Measurements from ENCODE around the gene KIF27. TPM values are rescaled to one million over a fixed set of nuclear protein-coding genes. Genes with fewer than 3 reads are reported as not detected.
"Not testable (repeated sequence)": the region's sequence is repeated elsewhere in the genome, so short reads cannot be mapped to it uniquely, and the experiment has no call there.

KIF27 gene
- total RNA-seq, 1 donor from 2014 or later = 2.2 TPM

GRCh38 chr9:83932851-83933250 is 11.6 kb upstream of the KIF27 start:
- DNase-seq (ENCODE audit: low spot score) (no peak), ATAC-seq (no peak)

- ATAC-seq = no peak
- DNase-seq (ENCODE audit: low spot score) = no peak
Observed at GRCh38 chr9:83932011-83932410, 10.8 kb upstream of the KIF27 start.

GRCh38 chr9:83930881-83931280 is 9.6 kb upstream of the KIF27 start:
- ATAC-seq (no peak), DNase-seq (ENCODE audit: low spot score) (no peak)

GRCh38 chr9:83927591-83927990 is 6.4 kb upstream of the KIF27 start:
- ATAC-seq (no peak), DNase-seq (ENCODE audit: low spot score) (no peak)

GRCh38 chr9:83920469-83920926 is 734 bp downstream of the KIF27 start:
- ATAC-seq (peak; percentile 77), DNase-seq (ENCODE audit: low spot score) (peak; percentile 71)

GRCh38 chr9:83919111-83919510 is 2.1 kb downstream of the KIF27 start:
- DNase-seq (ENCODE audit: low spot score) (no peak), ATAC-seq (no peak)

- not testable (repeated sequence) for DNase-seq (ENCODE audit: low spot score)
- peak; percentile 89 for ATAC-seq
Observed at GRCh38 chr9:83912194-83912593, 9.0 kb downstream of the KIF27 start.

GRCh38 chr9:83906144-83906543 is 15.1 kb downstream of the KIF27 start:
- ATAC-seq (no peak), DNase-seq (ENCODE audit: low spot score) (no peak)

GRCh38 chr9:83900615-83901014 is 20.6 kb downstream of the KIF27 start:
- not testable (repeated sequence) for ATAC-seq

GRCh38 chr9:83894301-83894700 is 26.9 kb downstream of the KIF27 start:
- DNase-seq (ENCODE audit: low spot score); ATAC-seq: not testable (repeated sequence)

More at GRCh38 chr9:83900615-83901014, 20.6 kb downstream of the KIF27 start:
- DNase-seq (ENCODE audit: low spot score) = not testable (repeated sequence)

GRCh38 chr9:83886498-83886897 is 34.7 kb downstream of the KIF27 start:
- ATAC-seq; DNase-seq (ENCODE audit: low spot score): not testable (repeated sequence)

- not testable (repeated sequence) for ATAC-seq; DNase-seq (ENCODE audit: low spot score)
Observed at GRCh38 chr9:83885559-83886240, 35.5 kb downstream of the KIF27 start.

- ATAC-seq; DNase-seq (ENCODE audit: low spot score): not testable (repeated sequence)
Observed at GRCh38 chr9:83881687-83882408, 39.4 kb downstream of the KIF27 start.

GRCh38 chr9:83875559-83875958 is 45.7 kb downstream of the KIF27 start:
- not testable (repeated sequence) for DNase-seq (ENCODE audit: low spot score); ATAC-seq

- DNase-seq (ENCODE audit: low spot score); ATAC-seq: not testable (repeated sequence)
Observed at GRCh38 chr9:83849895-83850294, 71.3 kb downstream of the KIF27 start.

- peak; percentile 98 for ATAC-seq
Observed at GRCh38 chr9:83837070-83837643, 84.1 kb downstream of the KIF27 start.

GRCh38 chr9:83830426-83831071 is 90.7 kb downstream of the KIF27 start:
- DNase-seq (ENCODE audit: low spot score); ATAC-seq: not testable (repeated sequence)

More at GRCh38 chr9:83837070-83837643, 84.1 kb downstream of the KIF27 start:
- not testable (repeated sequence) for DNase-seq (ENCODE audit: low spot score)

GRCh38 chr9:83824986-83825623 is 96.1 kb downstream of the KIF27 start:
- DNase-seq (ENCODE audit: low spot score); ATAC-seq: not testable (repeated sequence)

- peak; percentile 91 for ATAC-seq
- DNase-seq (ENCODE audit: low spot score) = peak; percentile 90
Observed at GRCh38 chr9:83817356-83818278, 103.6 kb downstream of the KIF27 start, which contains the start of gene GKAP1. Gene GKAP1, minus strand, starts transcription at chr9:83817769. Its CDS starts 11,252 bp downstream, at chr9:83806517.
